Psoas muscle (tissue), 8 donors: ENCODE results near the gene CAMTA1. TPM values are rescaled to one million over a fixed set of nuclear protein-coding genes. Genes with fewer than 3 reads are reported as not detected.

Experiments used
- ATAC-seq, 4 donors: fragments of 200-7000 bp; cut with Tn5 transposase; one replicate each; pipeline ENCODE4 v1.9.1; 2020; ENCODE audit warnings: moderate library complexity in 3 of 4, mild to moderate bottlenecking in 2 of 4
- DNase-seq, 2 donors: peaks; one replicate each; pipeline ENCODE4 v3.0.0-alpha.2; 2020
- H3K27ac ChIP-seq: fragments of 200-600 bp; one replicate; pipeline ENCODE4 v1.8.0; 2022
- H3K27me3 ChIP-seq, 3 donors: fragments of 200-600 bp in 1 of 3; one replicate each; pipeline versions ENCODE4 v1.6.1 to v1.8.0; 2013 to 2022; ENCODE audit warnings: low read length in 2 of 3, mild to moderate bottlenecking in 2 of 3, moderate library complexity in 1 of 3; ENCODE audit not compliant: insufficient read depth in 3 of 3
- H3K36me3 ChIP-seq, 2 donors: fragments of 200-600 bp in 1 of 2; one replicate each; pipeline versions ENCODE4 v1.6.1 to v1.8.0; 2013 to 2022; ENCODE audit warnings: low read depth in 1 of 2, mild to moderate bottlenecking in 1 of 2, moderate library complexity in 1 of 2; ENCODE audit not compliant: insufficient read depth in 1 of 2
- H3K4me1 ChIP-seq: fragments of 200-600 bp; one replicate; pipeline ENCODE4 v1.8.0; 2022
- H3K4me3 ChIP-seq: fragments of 200-600 bp; one replicate; pipeline ENCODE4 v1.8.0; 2022; ENCODE audit warnings: mild to moderate bottlenecking
- H3K9me3 ChIP-seq: fragments of 200-600 bp; one replicate; pipeline ENCODE4 v1.8.0; 2022
- CTCF ChIP-seq: fragments of 200-600 bp; IDR thresholded peaks from one replicate; pipeline ENCODE4 v1.8.0; 2022; ENCODE audit warnings: antibody characterized with exemption
- WGBS, 3 donors: extraction: QIAGEN DNeasy Blood & Tissue Kit; methylation state at CpG; one replicate each; pipeline versions ENCODE4 v1.1.6 to v1.1.7; 2013; 5-methylcytosine and 5-hydroxymethylcytosine counted together
- intact Hi-C, 2 donors: fragments of 100-400 bp; cut with DNase I; formaldehyde crosslinking; loops; one replicate each; pipeline versions ENCODE4 v1.11.0 to v1.14.2; 2022
- polyA plus RNA-seq, 3 donors: library from polyadenylated mRNA; stranded (reverse); fragments of 200-250 nt; gene quantifications; one replicate each; pipeline ENCODE4 v1.2.3, GENCODE V29; 2013
- total RNA-seq, 4 donors: library from RNA; stranded (reverse); fragmentation: NEBNext Ultra II Directional in 2 of 4; extraction: Animal tissue kit (Norgen Biotek cat#: 25700) in 2 of 4; gene quantifications; one replicate each; pipeline versions ENCODE4 v1.2.1 to v1.2.4, GENCODE V29; 2021 to 2023
- donor health status: healthy with polysubstance abuse.
- donor health status: DM: no; HTN: no; CAD: no; lungs with moderate emphysema.
- donor health status: Bipolar disorder and iron deficiency.
- donor health status: healthy.
- donor health status: DM: yes; HTN: yes; CAD: no.
- donor health status: DM: no; HTN: no; CAD: no.
- donor health status: DM: no; HTN: no; CAD: no.
- donor health status: DM: yes; HTN: yes; CAD: no.

CAMTA1 gene
- total and polyA plus RNA-seq, 7 donors, result 64.6 to 206 (median 76.5) TPM

GRCh38 chr1:7007902-7008301 lies 222.6 kb downstream of the CAMTA1 start:
- DNase-seq (no peak), ATAC-seq (no peak)
- Histone ChIP-seq H3K4me3 (no peak overlapping the region), H3K9me3 (no peaks in the 10 kb centered on the region), H3K27me3 (no peaks in the 10 kb centered on the region), H3K36me3 (no peaks in the 10 kb centered on the region), H3K4me1 (peaks cover 6% of the 10 kb centered on the region), H3K27ac (no peak overlapping the region)
- TF ChIP-seq CTCF, result no peak
- intact Hi-C loops, result loop anchor here in 1 of 2 donors (5.0 kb wide), 1 partner anchor 86 kb away; no protein-coding TSS in a partner anchor
- 79 to 84% (median 79%) methylated on average over 10 of the region's 10 CpGs for WGBS, 3 donors

GRCh38 chr1:7008331-7008730 lies 223.1 kb downstream of the CAMTA1 start:
- Histone ChIP-seq H3K4me3 (no peak overlapping the region), H3K27ac (no peak overlapping the region), H3K27me3 (no peaks in the 10 kb centered on the region), H3K36me3 (no peaks in the 10 kb centered on the region), H3K9me3 (no peaks in the 10 kb centered on the region), H3K4me1 (peaks cover 6% of the 10 kb centered on the region)
- intact Hi-C loops, result loop anchor here in 1 of 2 donors (5.0 kb wide), 1 partner anchor 86 kb away; no protein-coding TSS in a partner anchor
- no peak for TF ChIP-seq CTCF
- DNase-seq (no peak), ATAC-seq (no peak)
- WGBS, 3 donors, result 85 to 91% (median 87%) methylated on average over 10 of the region's 10 CpGs

GRCh38 chr1:7008975-7009740 lies 223.9 kb downstream of the CAMTA1 start:
- no peak overlapping the region for H3K27ac ChIP-seq
- intact Hi-C loops, result loop anchor here in 1 of 2 donors (5.0 kb wide), 1 partner anchor 87 kb away; no protein-coding TSS in a partner anchor
- WGBS, 3 donors, result 71 to 76% (median 74%) methylated on average over 15 to 18 of the region's 18 CpGs

GRCh38 chr1:7009741-7010525 lies 224.7 kb downstream of the CAMTA1 start:
- ATAC-seq, result no peak
- 74 to 81% (median 75%) methylated on average over 16 of the region's 16 CpGs for WGBS, 3 donors
- H3K4me1 ChIP-seq, result peaks cover 6% of the 10 kb centered on the region
- no peaks in the 10 kb centered on the region for H3K36me3 ChIP-seq
- DNase-seq, result no peak
- no peak for TF ChIP-seq CTCF
- H3K27ac ChIP-seq, result no peak overlapping the region
- H3K4me3 ChIP-seq, result no peak overlapping the region
- intact Hi-C loops, result loop anchor here in 1 of 2 donors (5.0 kb wide), 1 partner anchor 88 kb away; no protein-coding TSS in a partner anchor
- H3K9me3 ChIP-seq, result no peaks in the 10 kb centered on the region
- H3K27me3 ChIP-seq, result no peaks in the 10 kb centered on the region

More at GRCh38 chr1:7008975-7009740, 223.9 kb downstream of the CAMTA1 start:
- no peaks in the 10 kb centered on the region for H3K36me3 ChIP-seq
- no peak overlapping the region for H3K4me3 ChIP-seq
- ATAC-seq (no peak), DNase-seq (no peak)
- H3K4me1 ChIP-seq, result peaks cover 3% of the 10 kb centered on the region
- H3K9me3 ChIP-seq, result no peaks in the 10 kb centered on the region
- no peaks in the 10 kb centered on the region for H3K27me3 ChIP-seq
- no peak for TF ChIP-seq CTCF
